ENCODE results near the gene GPATCH2L.

GPATCH2L gene

DNA sequence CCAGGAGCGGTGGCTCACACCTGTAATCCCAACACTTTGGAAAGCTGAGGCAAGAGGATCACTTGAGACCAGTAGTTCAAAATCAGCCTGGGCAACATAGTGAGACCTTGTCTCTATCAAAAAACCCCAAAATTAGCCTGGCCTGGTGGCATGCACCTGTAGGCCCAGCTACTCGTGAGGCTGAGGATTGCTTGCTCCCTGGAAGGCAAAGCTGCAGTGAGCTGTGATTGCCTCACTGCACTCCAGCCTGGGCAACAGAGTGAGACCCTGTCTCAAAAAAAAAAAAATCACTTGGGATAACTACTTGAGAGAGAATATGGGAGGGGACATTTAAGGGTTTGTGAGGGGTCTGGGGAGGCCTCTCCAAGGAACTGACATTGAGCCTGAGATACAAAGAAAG is 109.0 kb downstream of the GPATCH2L start:
- Histone ChIP-seq H3K27ac (ENCODE audit: low read length) (no peak overlapping the region), H3K36me3 (ENCODE audit: control insufficient read depth in 1 of 2, insufficient read depth in 2 of 2, low read length in 2 of 2) (no peaks in the 10 kb centered on the region), H3K27me3 (ENCODE audit: low read depth, low read length) (no peaks in the 10 kb centered on the region), H3K4me3 (ENCODE audit: low read depth in 1 of 2, low read length in 2 of 2) (no peak overlapping the region), H3K9me3 (ENCODE audit: control insufficient read depth in 1 of 2, low read length in 2 of 2) (no peaks in the 10 kb centered on the region), H3K4me1 (ENCODE audit: control insufficient read depth in 1 of 2, insufficient read depth in 2 of 2, low read length in 2 of 2) (no peaks in the 10 kb centered on the region)

DNA sequence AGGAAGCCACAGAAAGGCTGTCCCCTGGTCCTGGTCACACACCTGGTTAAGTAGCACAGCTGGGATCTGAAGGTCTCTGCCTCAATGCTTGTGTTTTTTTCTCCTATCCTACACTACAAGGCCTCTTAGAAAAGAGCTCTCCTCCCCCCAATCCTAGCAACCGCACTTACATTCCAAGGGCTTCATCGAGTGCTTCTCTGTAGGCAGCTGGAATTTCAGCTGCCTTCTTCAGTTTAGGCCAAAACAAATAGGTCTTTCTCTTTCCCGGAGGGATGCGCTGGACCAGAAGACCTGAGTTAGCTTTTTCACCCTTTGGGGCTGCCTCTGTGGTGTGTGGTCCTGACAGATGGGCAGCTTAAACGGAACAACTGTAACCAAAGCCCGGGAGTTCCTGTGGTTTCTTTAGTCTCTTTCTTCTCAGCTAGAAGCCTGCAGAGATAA is 109.7 kb downstream of the GPATCH2L start:
- no peaks in the 10 kb centered on the region for H3K9me3 ChIP-seq (ENCODE audit: control insufficient read depth in 1 of 2, low read length in 2 of 2)
- H3K4me1 ChIP-seq (ENCODE audit: control insufficient read depth in 1 of 2, insufficient read depth in 2 of 2, low read length in 2 of 2): no peaks in the 10 kb centered on the region
- H3K27me3 ChIP-seq (ENCODE audit: low read depth, low read length): no peaks in the 10 kb centered on the region
- no peaks in the 10 kb centered on the region for H3K36me3 ChIP-seq (ENCODE audit: control insufficient read depth in 1 of 2, insufficient read depth in 2 of 2, low read length in 2 of 2)
- no peak overlapping the region for H3K4me3 ChIP-seq (ENCODE audit: low read depth in 1 of 2, low read length in 2 of 2)
- H3K27ac ChIP-seq (ENCODE audit: low read length): no peak overlapping the region

DNA sequence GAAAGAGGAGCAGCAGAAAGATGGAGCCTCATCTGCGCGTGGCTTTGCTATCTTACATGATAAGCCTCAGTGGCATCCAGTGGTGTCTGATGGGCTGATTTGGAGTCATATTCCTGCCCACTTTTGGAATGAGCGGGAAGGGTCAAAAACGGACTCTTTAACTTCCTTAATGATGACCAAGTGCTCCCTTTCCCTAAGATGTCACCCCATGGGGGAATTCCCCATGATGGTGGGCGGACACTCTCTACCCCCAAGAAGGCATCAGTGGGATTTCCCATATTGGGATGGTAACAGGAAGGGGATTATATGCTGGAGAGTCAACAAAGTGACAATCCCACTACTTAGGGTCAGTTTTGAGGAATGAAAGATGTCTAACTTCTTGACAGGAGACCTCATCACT is 110.9 kb downstream of the GPATCH2L start:
- Histone ChIP-seq H3K9me3 (ENCODE audit: control insufficient read depth in 1 of 2, low read length in 2 of 2) (no peaks in the 10 kb centered on the region), H3K4me3 (ENCODE audit: low read depth in 1 of 2, low read length in 2 of 2) (no peak overlapping the region), H3K27ac (ENCODE audit: low read length) (no peak overlapping the region), H3K36me3 (ENCODE audit: control insufficient read depth in 1 of 2, insufficient read depth in 2 of 2, low read length in 2 of 2) (no peaks in the 10 kb centered on the region), H3K27me3 (ENCODE audit: low read depth, low read length) (no peaks in the 10 kb centered on the region), H3K4me1 (ENCODE audit: control insufficient read depth in 1 of 2, insufficient read depth in 2 of 2, low read length in 2 of 2) (no peaks in the 10 kb centered on the region)
